ENCODE data around the gene PCNX3.

PCNX3 gene

DNA sequence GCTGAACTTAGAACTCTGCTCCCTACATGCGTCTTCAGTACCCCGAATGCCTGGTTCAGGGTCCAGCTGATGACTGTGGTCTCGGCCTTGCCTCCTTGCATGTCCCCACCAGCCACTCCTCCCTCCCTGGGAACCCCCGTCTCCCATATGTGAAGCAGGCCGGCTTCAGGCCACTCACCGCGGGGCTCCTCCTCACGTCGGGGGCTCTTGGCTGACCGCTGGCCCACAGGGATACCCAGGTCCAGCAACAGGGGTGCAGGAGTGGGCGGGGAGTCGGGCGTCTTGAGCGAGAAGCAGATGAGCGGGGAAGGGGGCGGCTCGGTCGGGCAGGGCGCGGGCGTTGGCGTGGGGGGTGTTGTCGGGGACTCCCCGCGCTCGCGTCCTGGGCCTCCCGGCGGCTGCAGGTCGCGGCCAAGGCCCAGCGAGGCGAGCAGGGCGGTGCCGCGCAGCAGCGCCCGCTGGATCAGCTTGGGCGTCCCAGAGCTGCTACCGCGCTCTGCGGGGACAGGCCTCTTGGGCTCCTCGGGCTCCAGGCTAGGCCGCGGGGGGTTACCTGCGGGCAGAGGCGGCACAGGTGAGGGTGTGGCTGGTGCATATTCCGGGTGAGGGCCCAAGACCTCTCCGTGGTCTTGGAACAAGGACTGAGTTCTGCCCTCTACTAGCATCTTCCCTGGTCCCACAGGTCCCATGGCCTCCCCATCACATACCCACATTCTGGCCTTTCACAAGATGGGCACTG lies 16.2 kb upstream of the PCNX3 start:
- no peak for FAIRE-seq

DNA sequence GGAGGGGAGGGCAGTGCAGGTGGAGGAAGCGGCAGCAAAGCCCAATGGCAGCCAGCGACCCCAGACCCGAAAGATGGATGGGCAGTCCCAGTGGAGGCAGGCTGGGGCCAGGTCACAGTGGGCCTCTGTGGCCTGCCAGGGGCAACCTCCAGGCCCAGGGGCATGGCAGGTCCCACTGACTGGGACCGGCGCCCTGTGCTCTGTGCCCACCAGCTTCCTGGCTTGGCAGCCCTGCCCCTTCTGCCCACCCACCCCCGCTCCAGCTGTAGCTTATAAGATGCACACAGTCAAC lies 15.7 kb upstream of the PCNX3 start:
- no peak for FAIRE-seq

DNA sequence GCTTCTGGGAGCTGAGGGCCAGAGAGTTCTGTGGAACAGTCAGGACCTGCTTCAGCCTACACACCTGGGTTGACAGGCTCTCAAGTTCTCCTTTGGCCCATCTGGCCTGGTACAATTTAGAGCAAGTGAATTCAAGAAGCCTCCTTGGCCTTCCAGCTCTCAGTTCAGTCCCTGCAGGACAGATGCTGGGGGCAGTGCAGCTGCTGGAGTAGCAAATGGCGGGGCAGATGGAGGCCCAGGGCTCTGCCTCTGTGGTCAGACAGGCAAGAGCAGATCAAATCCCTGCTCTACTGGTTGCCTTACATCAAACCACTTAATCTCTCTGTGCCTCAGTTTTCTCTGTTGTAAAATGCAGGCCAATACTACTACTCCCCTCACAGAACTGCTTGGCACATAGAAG lies 11.3 kb upstream of the PCNX3 start:
- no peak for FAIRE-seq

DNA sequence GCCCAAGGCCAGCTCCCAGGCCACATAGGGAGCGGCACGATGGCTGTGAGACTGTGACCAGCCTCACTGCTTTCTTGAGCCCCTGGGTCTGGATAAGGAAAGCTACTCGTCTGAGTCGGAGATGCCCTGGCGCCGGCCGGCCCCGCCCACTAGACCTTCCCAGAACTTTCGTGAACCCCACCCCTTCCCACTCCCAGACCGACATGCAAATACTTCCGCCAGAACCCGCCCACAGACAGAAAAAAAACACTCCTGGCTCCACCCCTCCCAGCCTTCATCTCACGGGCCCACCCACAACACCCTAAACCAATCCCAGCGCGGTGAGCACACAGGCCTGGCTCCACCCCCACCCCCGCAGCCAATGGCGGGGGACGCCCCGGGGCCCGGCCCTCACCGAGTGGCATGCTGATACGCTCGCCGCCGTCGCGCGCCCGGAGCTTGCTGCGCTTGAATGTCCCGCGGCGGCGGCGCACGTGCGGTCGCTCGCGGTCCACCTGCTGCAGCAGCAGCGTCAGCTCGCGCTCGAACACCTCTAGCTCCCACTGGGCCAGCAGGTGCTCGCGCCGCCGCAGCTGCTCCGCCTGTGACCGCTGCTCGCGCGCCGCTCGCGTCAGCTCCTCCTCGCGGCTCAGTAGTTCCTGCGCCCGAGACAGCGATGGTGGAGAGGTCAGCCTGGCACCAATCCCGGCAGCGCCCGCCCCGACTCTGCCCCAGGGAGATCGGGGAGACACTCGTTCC lies 8.5 kb upstream of the PCNX3 start:
- FAIRE-seq, result peak; percentile 87

DNA sequence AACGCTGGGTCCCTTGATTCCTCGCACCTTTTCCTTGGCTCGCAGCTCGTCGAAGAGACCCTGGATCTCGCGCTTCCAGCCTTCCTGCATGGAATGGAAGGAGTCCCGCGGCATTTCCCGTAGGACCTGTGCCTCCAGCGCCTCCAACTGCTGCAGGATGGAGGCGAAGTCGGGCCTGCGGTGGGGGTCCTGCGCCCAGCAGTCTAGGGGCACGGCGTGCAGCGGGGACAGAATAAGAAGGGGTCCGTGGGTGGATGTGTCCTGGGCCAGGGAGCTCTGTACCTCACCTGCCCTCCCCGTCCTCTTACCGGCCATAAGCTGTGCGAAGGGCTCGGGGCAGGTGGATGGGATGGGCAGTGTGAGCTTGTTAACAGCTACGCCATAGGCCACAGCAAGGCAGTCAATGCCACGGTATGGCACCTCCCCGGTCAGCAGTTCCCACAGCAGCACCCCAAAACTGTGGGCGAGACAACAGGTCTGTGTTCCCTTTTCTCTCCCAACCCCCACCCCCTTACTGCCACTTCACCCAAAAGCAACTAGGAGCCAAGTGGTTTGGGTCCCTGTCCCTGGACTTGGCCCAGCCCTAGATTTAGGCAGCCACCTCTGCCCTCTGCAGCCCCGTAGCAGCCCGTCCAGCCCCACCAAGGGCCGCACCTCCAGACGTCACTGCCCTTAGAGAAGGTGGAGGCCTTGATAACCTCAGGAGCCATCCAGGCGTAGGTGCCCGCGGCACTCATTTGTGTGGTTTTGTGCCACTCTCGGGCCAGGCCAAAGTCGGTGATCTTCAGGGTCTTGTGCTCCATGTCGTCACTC lies 7.8 kb upstream of the PCNX3 start:
- FAIRE-seq, result no peak

DNA sequence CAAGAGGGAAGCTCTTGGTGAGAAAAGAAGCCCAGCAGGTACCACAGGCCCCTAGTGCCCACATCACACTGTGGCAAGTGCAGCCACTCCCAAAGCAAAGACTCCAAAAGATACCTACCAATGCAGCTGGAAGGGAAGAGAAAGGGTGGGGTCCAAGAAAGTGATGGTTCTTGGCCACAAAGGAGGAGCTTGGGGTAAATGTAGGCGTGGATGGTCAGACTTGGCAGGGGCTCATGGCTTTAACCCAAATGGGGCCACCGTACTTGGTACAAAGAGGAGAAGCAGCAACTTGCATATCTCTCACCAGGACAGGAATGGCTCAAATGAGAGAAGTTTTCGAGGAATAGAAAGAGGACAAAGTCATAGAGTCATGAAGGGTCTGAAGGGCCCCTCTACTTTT lies 6.3 kb upstream of the PCNX3 start:
- no peak for FAIRE-seq

DNA sequence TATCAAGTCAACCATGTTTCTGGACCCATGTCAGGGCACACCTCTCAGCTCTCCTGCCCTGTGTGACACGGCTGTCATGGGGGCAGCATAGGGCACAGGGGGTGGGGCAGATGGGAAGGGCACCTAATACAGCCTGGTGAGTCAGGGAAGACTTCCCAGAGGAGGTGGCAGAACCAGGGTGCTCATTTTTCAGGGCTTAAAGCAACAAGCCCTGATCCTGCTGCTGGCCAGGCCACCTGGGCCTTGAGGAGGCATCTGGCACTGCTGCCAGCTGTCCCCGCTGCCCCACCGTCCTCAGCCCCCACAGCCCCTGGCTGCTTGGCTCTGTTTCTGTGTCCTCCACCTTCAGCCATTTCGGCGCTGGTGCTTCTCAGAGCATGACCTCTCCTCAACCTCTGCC lies 5.9 kb upstream of the PCNX3 start:
- FAIRE-seq, result no peak

DNA sequence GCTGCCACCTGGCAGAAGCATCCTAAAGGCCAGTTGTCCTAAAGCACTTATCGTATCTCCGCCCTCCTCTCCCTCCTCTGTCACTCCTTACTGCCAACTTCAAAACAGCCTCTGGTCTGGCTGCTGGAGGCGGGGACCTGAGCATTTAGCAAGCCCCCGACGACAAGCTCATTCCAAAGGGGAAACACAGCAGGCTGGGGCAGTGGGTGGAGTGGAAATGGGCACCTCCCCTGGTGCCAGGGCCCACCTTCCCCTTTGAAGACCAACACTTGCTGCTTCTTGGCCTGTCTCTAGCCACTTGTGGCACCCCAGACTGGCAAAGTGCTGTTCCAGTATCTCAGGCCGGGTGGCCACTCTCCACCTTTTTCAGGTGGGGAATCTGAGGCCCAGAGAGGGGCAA lies 5.2 kb upstream of the PCNX3 start:
- FAIRE-seq, result no peak

DNA sequence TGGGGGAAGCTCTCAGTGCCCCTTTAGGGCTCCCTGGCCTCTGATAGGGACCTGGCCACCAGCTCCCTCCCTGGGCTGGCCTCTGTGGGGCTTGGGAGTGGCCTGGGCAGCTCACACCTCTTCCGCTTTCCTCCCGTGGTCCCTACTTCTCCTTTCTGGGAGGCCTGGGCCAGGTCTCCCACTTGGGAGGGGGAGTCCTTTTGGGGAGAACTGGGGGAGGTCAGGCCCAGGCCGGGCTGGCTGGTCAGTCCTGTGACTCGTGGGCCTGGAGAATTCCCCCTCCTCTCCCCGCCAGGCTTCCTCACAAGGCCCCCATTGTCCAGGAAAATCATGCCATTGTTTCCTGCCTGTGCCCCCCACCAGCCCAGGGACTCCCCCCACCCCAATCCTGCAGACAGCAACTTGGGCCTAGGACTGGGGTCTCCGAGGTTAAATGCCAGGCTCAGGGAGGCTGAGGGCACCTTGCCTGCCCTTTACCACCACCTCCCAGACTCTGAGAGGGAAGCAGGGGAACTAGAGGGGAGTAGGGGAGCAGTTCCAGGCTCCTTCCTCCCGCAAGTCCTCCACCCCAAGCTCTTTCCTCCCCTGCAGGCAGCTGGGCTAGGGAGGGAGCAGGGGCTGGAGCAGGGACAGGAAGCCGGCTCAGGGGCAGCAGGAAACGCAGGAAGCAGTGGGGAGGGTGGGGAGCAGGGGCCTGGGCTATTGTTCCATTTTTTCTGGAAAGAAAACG lies 4.4 kb upstream of the PCNX3 start:
- FAIRE-seq, result no peak

DNA sequence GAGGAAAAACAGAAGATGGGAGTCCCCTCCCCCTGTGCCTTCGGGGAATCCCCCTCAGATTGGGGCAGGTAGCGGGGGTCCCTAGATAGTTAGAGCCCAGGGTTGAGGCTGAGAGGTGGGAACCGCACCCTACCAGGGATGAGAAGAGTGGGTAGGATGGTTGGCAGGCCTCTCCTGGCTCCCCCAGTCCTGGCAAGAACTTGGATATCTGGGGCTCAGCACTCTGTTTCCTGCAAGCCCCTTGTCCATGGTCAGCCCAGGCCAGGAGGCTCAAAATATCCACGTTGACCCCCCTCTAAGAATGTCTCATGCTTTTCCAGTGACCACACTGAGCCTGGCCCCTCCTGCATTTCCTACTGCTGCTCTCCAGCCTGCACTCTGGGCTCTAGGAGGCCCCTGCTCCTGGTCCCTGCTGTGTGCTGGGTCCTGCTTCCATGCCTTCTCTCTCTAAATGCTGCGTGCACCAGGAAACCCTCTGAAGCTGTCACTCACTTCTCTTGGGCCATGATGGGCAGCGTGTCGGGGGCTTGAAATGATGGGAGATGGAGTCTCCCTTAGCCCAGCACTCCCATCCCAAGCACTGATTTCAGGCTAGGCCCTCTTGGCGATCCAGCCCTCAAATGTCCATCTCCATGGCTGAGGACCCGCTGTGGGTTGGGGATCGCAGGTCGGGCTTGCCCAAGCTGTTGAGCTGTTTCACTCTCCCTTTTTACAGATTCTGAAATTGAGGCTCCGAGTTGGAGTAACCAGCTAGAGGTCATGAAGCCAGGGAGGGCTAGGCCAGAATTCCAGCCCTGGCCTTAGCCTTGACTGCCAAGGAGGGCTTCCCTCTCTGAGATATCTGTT lies 3.6 kb upstream of the PCNX3 start:
- FAIRE-seq, result no peak

DNA sequence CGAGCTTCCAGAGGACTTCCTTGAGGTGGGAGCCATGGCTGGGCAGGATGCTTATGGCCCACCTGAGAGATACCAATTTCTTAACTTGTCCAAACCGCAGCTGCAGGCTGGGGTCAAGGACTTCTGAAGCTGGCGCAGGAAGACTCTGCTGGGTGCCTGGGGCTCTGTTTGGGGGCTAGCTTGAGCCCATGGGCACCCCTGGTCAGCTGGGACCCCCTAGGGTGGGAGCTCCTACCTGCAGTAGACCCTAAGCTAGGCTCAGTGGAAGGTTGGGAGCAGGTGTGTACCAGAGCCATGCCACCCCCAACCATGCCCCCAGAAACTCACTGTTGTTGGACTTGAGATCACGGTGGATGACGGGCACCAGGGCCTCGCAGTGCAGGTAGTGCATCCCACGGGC lies 2.9 kb upstream of the PCNX3 start:
- FAIRE-seq, result no peak

DNA sequence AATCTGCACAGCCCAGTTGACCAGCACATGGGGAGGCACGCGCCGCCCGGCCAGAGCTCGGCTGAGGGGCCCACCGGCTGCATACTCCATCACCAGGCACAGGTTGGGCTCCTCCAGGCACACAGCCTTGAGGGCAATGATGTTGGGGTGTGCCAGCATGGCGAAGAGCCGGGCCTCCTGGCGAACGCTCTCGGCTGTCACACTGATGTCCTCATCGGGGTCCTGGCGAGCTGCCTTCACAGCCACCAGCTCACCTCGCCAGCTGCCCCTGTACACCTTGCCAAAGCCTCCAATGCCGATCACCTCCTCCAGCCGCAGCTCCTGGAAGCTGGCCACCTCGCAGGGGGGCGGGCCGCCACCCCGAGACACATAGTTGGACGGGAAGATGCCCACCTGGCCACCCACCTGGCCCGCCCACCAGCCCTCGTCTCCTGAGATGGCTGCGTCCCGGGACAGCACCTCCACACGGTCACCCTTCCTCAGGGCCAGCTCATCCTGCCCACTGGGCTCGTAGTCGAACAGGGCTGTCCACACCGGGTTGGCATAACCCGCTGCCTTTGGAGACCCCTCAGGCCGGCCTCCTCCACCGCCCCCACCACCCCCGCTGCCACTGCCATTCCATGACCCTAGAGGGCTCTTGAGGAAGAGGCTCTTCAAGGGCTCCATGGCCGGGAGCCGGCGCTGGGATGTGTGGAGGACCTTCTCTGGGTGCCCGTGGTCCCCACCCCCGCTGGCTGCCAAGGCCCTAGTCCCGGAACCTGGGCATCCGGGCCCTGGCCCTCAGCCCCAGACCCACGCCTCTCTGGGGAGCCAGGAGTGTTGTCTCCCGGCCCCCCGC lies 2.3 kb upstream of the PCNX3 start:
- FAIRE-seq, result no peak

DNA sequence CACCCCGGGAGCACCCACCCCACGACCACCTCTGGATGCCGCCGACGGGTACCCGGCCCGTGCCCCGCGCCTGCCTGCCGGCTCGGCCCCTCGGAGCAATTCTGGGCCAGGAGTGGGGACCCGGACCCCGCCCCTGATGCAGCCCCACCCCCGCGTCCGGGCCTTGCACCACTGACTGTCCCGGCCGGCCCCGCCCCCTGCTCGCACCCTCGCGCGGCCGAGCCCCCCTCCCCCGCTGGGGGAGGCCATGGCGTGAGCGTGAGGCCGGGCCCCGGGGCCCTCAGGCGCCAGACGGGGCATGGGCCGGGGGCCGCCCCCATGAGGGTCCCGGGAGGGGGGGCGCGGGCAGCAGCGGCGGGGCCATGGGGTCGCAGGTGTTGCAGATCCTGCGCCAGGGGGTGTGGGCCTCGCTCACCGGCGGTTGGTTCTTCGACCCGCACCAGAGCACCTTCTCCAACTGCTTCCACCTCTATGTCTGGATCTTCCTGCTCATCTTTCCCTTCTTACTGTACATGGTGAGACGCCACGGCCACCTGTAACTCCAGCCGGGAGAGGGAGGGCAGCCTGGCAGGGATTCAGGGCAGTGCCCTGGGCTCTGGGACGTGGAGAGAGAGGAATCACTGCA lies 486 bp downstream of the PCNX3 start:
- FAIRE-seq, result no peak

DNA sequence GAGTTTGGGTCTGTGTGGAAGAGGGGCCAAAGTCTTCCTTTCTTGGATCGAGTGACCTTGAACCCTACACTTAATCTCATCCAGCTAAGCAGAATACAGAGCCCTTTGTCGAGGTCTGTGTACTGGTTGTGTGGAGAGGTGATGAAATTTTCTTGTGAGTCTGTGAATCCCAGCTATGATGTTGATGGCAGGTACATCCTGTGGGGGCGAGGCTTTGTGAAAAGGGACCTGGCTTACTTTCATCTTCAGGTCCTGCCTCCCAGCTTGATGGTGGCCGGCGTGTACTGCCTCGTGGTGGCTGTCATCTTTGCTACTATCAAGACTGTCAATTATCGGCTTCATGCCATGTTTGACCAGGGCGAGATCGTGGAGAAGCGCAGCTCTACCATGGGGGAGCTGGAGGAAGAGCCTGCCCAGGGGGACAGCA lies 1.0 kb downstream of the PCNX3 start:
- no peak for FAIRE-seq

DNA sequence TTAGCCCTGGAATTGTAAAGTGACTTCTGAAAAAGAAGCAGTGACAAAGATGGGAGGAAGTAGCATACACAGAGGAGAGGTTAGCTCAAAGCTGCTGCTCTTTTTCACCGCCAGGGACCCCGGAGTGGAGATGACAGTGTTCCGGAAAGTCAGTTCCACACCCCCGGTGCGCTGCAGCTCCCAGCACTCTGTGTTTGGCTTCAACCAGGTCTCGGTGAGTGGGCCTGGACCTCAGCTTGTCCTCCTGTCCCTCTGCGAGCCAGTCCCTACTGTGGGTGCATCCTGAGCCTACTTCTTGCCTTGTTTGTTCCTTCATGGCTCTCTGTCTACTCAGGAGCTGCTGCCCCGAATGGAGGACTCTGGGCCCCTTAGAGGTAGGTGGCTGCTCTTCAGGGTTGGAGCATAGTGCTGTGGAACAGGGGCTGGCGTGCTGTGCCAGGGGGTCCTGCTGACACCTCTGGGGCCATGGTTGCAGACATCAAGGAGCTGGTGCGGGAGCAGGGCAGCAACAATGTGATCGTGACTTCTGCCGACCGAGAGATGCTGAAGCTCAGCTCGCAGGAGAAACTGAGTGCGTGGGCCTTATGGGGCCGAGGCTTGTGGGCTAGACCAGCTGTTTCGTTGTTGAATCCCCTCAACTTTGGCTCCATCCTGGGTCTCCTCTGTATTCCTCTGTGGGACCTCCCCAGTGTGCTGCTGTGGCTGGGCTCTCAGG lies 1.7 kb downstream of the PCNX3 start:
- FAIRE-seq, result no peak

DNA sequence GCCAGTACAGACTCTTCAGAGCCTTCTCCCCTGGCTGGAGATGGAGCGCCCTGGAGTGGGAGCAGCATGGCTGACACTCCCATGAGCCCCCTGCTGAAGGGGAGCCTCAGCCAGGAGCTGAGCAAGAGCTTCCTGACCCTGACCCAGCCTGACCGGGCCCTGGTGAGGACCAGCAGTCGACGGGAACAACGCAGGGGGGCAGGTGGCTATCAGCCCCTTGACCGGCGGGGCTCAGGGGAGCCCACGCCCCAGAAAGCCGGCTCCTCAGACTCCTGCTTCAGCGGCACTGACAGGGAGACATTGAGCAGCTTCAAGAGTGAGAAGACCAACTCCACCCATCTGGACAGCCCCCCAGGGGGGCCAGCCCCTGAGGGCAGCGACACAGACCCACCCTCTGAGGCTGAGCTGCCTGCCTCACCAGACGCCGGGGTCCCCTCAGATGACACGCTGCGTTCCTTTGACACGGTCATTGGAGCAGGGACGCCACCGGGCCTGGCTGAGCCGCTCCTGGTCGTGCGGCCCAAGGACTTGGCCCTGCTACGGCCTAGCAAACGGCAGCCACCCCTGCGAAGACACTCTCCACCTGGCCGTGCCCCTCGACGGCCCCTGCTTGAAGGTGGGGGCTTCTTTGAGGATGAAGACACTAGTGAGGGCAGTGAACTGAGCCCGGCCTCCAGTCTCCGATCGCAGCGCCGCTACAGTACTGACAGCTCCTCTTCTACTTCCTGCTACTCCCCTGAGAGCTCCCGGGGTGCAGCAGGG lies 2.6 kb downstream of the PCNX3 start:
- no peak for FAIRE-seq

DNA sequence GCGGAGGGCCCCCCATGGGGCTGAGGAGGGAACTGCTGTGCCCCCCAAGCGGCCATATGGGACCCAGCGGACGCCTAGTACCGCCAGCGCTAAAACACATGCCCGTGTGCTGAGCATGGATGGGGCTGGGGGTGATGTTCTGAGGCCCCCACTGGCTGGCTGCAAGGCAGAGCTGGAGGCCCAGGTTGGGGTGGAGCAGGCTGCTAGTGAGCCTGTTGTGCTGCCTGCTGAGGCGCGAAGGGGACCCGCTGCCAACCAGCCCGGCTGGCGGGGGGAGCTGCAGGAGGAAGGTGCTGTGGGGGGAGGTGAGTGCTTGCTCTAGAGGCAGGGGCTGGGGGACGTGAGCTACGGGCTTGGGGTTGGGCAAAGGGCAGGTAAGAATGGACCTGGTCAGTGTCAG lies 3.2 kb downstream of the PCNX3 start:
- no peak for FAIRE-seq

DNA sequence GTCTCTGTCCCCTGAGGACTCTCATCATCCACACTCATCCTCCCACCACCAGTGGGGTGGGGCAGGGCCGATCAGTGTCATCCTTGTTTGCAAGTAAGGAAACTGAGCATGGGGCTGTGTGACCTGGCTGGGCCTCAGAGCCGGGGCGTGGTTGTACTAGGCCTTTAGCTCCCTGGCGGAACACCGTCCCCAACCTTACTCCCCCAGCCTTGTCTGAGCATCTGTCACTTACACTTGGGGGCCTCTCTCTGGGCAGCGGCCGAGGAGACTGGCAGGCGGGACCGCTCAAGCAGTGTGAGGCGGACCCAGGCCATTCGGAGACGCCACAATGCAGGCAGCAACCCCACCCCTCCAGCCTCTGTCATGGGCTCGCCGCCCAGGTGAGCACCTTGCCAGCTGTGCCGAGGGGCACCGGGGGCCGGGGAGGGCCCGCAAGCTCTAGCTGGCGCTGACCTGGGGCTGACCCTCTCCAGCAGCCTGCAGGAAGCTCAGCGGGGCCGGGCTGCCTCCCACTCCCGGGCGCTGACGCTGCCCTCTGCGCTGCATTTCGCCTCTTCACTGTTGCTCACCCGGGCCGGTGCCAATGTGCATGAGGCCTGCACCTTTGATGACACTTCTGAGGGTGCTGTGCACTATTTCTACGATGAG lies 3.8 kb downstream of the PCNX3 start:
- FAIRE-seq, result no peak

DNA sequence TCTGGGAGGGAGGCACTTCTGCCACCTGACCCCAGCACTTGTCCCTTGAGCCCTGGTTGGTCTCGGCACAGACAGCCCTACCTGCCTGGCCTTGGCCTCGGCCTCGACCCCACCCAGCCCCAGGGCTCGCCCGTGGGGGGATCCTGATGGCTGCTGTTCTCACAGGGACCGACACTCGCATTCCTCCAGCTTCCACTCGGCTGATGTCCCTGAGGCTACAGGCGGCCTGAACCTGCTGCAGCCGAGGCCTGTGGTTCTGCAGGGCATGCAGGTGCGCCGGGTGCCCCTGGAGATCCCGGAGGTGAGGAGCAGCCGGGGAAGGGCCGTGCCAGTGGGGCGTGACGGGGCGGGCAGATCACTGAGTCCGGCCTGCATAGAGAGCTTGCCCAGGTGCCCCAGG lies 5.1 kb downstream of the PCNX3 start:
- no peak for FAIRE-seq
